Measurements from ENCODE around the gene MORF4L2.

The MORF4L2 gene

GRCh38 chrX:103686199-103687072, at the start of gene MORF4L2:
MORF4L2 (minus strand) TSS chrX:103686699; CDS start chrX:103677027, 9,672 bp downstream.
- DNase-seq, result peak; percentile 85

- no peak for DNase-seq
Observed at GRCh38 chrX:103734125-103734760, 47.7 kb upstream of the MORF4L2 start.

GRCh38 chrX:103733017-103733416, 46.5 kb upstream of the MORF4L2 start:
- DNase-seq, result no peak

GRCh38 chrX:103730796-103731493, 44.4 kb upstream of the MORF4L2 start:
- no peak for DNase-seq

GRCh38 chrX:103730147-103730795, 43.8 kb upstream of the MORF4L2 start:
- no peak for DNase-seq

- no peak for DNase-seq
Observed at GRCh38 chrX:103729015-103729414, 42.5 kb upstream of the MORF4L2 start.

GRCh38 chrX:103727115-103727514, 40.6 kb upstream of the MORF4L2 start:
- DNase-seq, result no peak

GRCh38 chrX:103726477-103726876, 40.0 kb upstream of the MORF4L2 start:
- no peak for DNase-seq

- no peak for DNase-seq
Observed at GRCh38 chrX:103722505-103722904, 36.0 kb upstream of the MORF4L2 start.

- no peak for DNase-seq
Observed at GRCh38 chrX:103718120-103718519, 31.6 kb upstream of the MORF4L2 start.

- DNase-seq, result no peak
Observed at GRCh38 chrX:103716962-103717361, 30.5 kb upstream of the MORF4L2 start.

- no peak for DNase-seq
Observed at GRCh38 chrX:103710609-103711008, 24.1 kb upstream of the MORF4L2 start, which contains the start of gene TMEM31. TMEM31 (plus strand) TSS chrX:103710909; CDS start chrX:103712259, 1,350 bp downstream.

GRCh38 chrX:103704863-103705262, 18.4 kb upstream of the MORF4L2 start:
- DNase-seq, result no peak

GRCh38 chrX:103699243-103699642, 12.7 kb upstream of the MORF4L2 start:
- no peak for DNase-seq

- no peak for DNase-seq
Observed at GRCh38 chrX:103697687-103698086, 11.2 kb upstream of the MORF4L2 start.

GRCh38 chrX:103691059-103691458, 4.6 kb upstream of the MORF4L2 start:
- no peak for DNase-seq

GRCh38 chrX:103688946-103689345, 2.4 kb upstream of the MORF4L2 start:
- DNase-seq, result no peak

- DNase-seq, result peak; percentile 39
Observed at GRCh38 chrX:103687696-103688201, 1.2 kb upstream of the MORF4L2 start.

- peak; percentile 89 for DNase-seq
Observed at GRCh38 chrX:103687073-103687695, 685 bp upstream of the MORF4L2 start.

GRCh38 chrX:103685396-103685795, 1.1 kb downstream of the MORF4L2 start:
- DNase-seq, result peak; percentile 9

GRCh38 chrX:103681443-103681842, 5.1 kb downstream of the MORF4L2 start:
- no peak for DNase-seq
